Astrocyte (in vitro differentiated cells and primary cell): ENCODE results near the gene TSPAN4. TPM values are rescaled to one million over a fixed set of nuclear protein-coding genes. Genes with fewer than 3 reads are reported as not detected.

Experiments
- DNase-seq: peaks from one replicate; pipeline ENCODE4 v3.0.0-alpha.2; 2010; ENCODE audit warnings: low read depth
- FAIRE-seq: peaks from 2 replicates; lab custom pipeline; 2011; peaks lifted over from hg19 to GRCh38; lab: Jason Lieb, UNC
- H2AFZ ChIP-seq: 2 replicates; pipeline ENCODE4 v1.6.0; 2012; ENCODE audit warnings: low read depth, low read length, inconsistent platforms
- H3K27ac ChIP-seq: 2 replicates; pipeline ENCODE4 v1.5.1; 2011; ENCODE audit warnings: low read depth, low read length, inconsistent platforms
- H3K27me3 ChIP-seq: 2 replicates; pipeline ENCODE4 v1.6.0; 2011; ENCODE audit warnings: low read length, inconsistent platforms; ENCODE audit not compliant: insufficient read depth
- H3K36me3 ChIP-seq: 2 replicates; pipeline ENCODE4 v1.5.1; 2011; ENCODE audit warnings: low read length, inconsistent platforms; ENCODE audit not compliant: insufficient read depth
- H3K4me1 ChIP-seq: 2 replicates; pipeline ENCODE4 v1.5.1; 2011; ENCODE audit warnings: low read length, inconsistent platforms; ENCODE audit not compliant: insufficient read depth
- H3K4me2 ChIP-seq: 2 replicates; pipeline ENCODE4 v1.6.0; 2012; ENCODE audit warnings: low read length, inconsistent platforms
- H3K4me3 ChIP-seq: 2 replicates; pipeline ENCODE4 v1.5.1; 2011; ENCODE audit warnings: low read depth, mild to moderate bottlenecking, low read length, inconsistent platforms; ENCODE audit not compliant: insufficient read depth
- H3K79me2 ChIP-seq: 2 replicates; pipeline ENCODE4 v1.6.0; 2012; ENCODE audit warnings: mild to moderate bottlenecking, low read length, inconsistent platforms; ENCODE audit not compliant: insufficient read depth
- H3K9ac ChIP-seq: 2 replicates; pipeline ENCODE4 v1.6.0; 2012; ENCODE audit warnings: mild to moderate bottlenecking, low read length, inconsistent platforms
- H3K9me3 ChIP-seq: 2 replicates; pipeline ENCODE4 v1.5.1; 2012; ENCODE audit warnings: low read depth, mild to moderate bottlenecking, low read length, inconsistent platforms; ENCODE audit not compliant: insufficient read depth
- H4K20me1 ChIP-seq: 2 replicates; pipeline ENCODE4 v1.6.0; 2012; ENCODE audit warnings: low read length, inconsistent platforms; ENCODE audit not compliant: insufficient read depth
- H3K27ac Mint-ChIP-seq: one replicate; pipeline ENCODE4 v1.8.0; 2021; ENCODE audit warnings: mild to moderate bottlenecking, mixed read lengths; ENCODE audit not compliant: unreplicated experiment
- H3K27me3 Mint-ChIP-seq: one replicate; pipeline ENCODE4 v1.8.0; 2021; ENCODE audit warnings: low read depth, mixed read lengths; ENCODE audit not compliant: unreplicated experiment
- H3K36me3 Mint-ChIP-seq: one replicate; pipeline ENCODE4 v1.8.0; 2021; ENCODE audit warnings: low read depth, mixed read lengths; ENCODE audit not compliant: unreplicated experiment
- H3K4me1 Mint-ChIP-seq: one replicate; pipeline ENCODE4 v1.8.0; 2021; ENCODE audit warnings: low read depth, mixed read lengths; ENCODE audit not compliant: unreplicated experiment
- H3K4me3 Mint-ChIP-seq: one replicate; pipeline ENCODE4 v1.8.0; 2021; ENCODE audit warnings: mild to moderate bottlenecking, moderate library complexity, mixed read lengths; ENCODE audit not compliant: unreplicated experiment
- H3K9me3 Mint-ChIP-seq: one replicate; pipeline ENCODE4 v1.8.0; 2021; ENCODE audit warnings: mild to moderate bottlenecking, mixed read lengths; ENCODE audit not compliant: unreplicated experiment
- EZH2 ChIP-seq: IDR thresholded peaks from 2 replicates; pipeline ENCODE4 v1.6.1; 2012; ENCODE audit warnings: mild to moderate bottlenecking, low read length, inconsistent platforms; ENCODE audit not compliant: insufficient read depth
- total RNA-seq: library from RNA; stranded (reverse); gene quantifications from 2 replicates; pipeline ENCODE4 v1.2.1, GENCODE V29; 2021
- TF ChIP-seq, protein P1 (sequence below): IDR thresholded peaks from 2 replicates; pipeline ENCODE4 v1.5.1; 2011; ENCODE audit warnings: low read depth, mild to moderate bottlenecking, inconsistent platforms, low read length, moderate library complexity; ENCODE audit not compliant: insufficient read depth

TSPAN4 gene
- total RNA-seq, 1 donor from 2014 or later = 69.5 TPM

DNA sequence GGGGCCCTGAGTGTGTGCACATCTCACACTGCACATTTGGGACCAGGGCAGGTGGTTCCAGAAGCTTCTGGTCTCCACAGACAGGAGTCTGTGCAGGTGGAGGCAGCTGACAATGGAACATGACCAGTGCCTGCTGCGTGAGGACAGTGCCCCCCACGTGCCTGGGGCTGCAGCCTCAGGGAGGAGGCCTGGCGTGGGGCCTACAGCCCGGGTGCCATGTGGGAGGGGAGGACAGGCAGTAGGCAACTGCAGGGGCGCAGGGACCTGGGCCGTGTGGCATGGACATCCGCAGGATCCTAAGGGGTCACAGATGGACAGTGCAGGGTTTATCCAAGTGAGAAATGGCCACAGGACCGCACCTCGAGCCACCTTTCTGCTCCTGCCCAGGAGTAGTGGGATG, 28.8 kb downstream of the TSPAN4 start:
- no peak for FAIRE-seq
- TF ChIP-seq, protein P1, sequence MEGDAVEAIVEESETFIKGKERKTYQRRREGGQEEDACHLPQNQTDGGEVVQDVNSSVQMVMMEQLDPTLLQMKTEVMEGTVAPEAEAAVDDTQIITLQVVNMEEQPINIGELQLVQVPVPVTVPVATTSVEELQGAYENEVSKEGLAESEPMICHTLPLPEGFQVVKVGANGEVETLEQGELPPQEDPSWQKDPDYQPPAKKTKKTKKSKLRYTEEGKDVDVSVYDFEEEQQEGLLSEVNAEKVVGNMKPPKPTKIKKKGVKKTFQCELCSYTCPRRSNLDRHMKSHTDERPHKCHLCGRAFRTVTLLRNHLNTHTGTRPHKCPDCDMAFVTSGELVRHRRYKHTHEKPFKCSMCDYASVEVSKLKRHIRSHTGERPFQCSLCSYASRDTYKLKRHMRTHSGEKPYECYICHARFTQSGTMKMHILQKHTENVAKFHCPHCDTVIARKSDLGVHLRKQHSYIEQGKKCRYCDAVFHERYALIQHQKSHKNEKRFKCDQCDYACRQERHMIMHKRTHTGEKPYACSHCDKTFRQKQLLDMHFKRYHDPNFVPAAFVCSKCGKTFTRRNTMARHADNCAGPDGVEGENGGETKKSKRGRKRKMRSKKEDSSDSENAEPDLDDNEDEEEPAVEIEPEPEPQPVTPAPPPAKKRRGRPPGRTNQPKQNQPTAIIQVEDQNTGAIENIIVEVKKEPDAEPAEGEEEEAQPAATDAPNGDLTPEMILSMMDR = no peak
- Mint-ChIP-seq H3K36me3 (peaks cover 10% of the 10 kb centered on the region), H3K27me3 (peaks cover 3% of the 10 kb centered on the region), H3K4me3 (no peak overlapping the region), H3K27ac (no peak overlapping the region), H3K4me1 (no peaks in the 10 kb centered on the region), H3K9me3 (no peaks in the 10 kb centered on the region)
- H3K4me1 ChIP-seq = peaks cover 4% of the 10 kb centered on the region
- no peak overlapping the region for H3K4me3 ChIP-seq
- H3K27ac ChIP-seq = no peak overlapping the region
- no peaks in the 10 kb centered on the region for H3K36me3 ChIP-seq
- H3K9ac ChIP-seq = no peak overlapping the region
- H2AFZ ChIP-seq = no peak overlapping the region
- no peaks in the 10 kb centered on the region for H3K9me3 ChIP-seq
- H4K20me1 ChIP-seq = peaks cover 13% of the 10 kb centered on the region
- H3K4me2 ChIP-seq = no peak overlapping the region
- H3K27me3 ChIP-seq = no peaks in the 10 kb centered on the region
- H3K79me2 ChIP-seq = no peaks in the 10 kb centered on the region
- no peak for DNase-seq

DNA sequence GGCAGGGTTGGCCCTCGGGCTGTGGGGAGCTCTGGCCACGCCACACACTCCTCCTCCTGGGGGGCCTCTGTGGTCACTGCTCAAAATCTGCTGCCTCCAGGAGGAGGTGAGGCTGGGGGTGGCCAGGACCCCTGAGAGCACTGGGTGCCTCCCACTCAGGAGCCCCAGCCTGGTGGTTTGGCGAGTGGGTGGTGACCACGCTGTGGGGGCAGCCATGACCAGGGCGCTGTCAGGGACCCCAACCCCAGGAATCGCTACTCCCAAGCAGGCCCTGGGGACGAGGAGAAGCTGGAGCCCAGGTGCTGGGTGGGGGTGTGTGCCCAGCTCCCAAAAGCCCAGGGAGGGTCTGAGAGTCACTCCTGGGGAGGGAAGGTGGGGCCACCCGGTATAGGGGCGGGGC, 30.1 kb downstream of the TSPAN4 start:
- no peak overlapping the region for H3K4me3 Mint-ChIP-seq
- H3K27ac Mint-ChIP-seq = no peak overlapping the region
- no peaks in the 10 kb centered on the region for H3K27me3 ChIP-seq
- peaks cover 10% of the 10 kb centered on the region for H3K36me3 Mint-ChIP-seq
- no peak overlapping the region for H3K9ac ChIP-seq
- H3K4me1 Mint-ChIP-seq = no peaks in the 10 kb centered on the region
- H3K27me3 Mint-ChIP-seq = peaks cover 3% of the 10 kb centered on the region
- no peak overlapping the region for H2AFZ ChIP-seq
- H3K27ac ChIP-seq = no peak overlapping the region
- H3K79me2 ChIP-seq = no peaks in the 10 kb centered on the region
- H3K4me2 ChIP-seq = no peak overlapping the region
- no peaks in the 10 kb centered on the region for H3K9me3 Mint-ChIP-seq
- no peak overlapping the region for H3K4me3 ChIP-seq
- H4K20me1 ChIP-seq = peaks cover 22% of the 10 kb centered on the region
- H3K4me1 ChIP-seq = peaks cover 4% of the 10 kb centered on the region
- no peaks in the 10 kb centered on the region for H3K9me3 ChIP-seq
- DNase-seq (no peak), FAIRE-seq (no peak)
- H3K36me3 ChIP-seq = no peaks in the 10 kb centered on the region
- TF ChIP-seq, protein P1 = no peak
- TF ChIP-seq EZH2 = no peak

DNA sequence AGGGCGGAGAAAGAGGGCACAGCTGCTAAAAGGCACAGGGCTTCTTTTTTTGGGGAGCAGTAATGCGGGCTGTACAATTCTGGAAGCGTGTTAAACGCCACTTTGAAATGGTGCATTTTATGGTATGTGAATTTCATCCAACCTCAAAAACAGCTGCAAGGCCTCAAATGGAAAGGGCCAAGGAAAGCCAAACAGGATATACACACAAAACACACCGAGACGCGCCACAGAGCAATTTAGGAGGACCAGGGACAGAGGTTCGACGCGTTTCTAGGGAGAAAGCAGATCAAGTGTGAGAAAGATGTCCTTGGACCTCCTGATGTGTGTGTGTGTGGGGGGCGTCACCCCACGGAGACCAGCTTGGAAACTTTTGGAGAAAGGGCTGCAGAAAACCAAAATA, 31.1 kb downstream of the TSPAN4 start:
- no peak overlapping the region for H3K27ac Mint-ChIP-seq
- no peak overlapping the region for H3K4me3 Mint-ChIP-seq
- H3K4me1 Mint-ChIP-seq = no peaks in the 10 kb centered on the region
- H3K27me3 Mint-ChIP-seq = peaks cover 3% of the 10 kb centered on the region
- no peak for TF ChIP-seq EZH2
- TF ChIP-seq, protein P1 = no peak
- no peak overlapping the region for H3K9ac ChIP-seq
- H4K20me1 ChIP-seq = peaks cover 17% of the 10 kb centered on the region
- H3K36me3 ChIP-seq = no peaks in the 10 kb centered on the region
- no peaks in the 10 kb centered on the region for H3K9me3 ChIP-seq
- peaks cover 4% of the 10 kb centered on the region for H3K4me1 ChIP-seq
- H3K4me2 ChIP-seq = no peak overlapping the region
- FAIRE-seq (no peak), DNase-seq (no peak)
- no peaks in the 10 kb centered on the region for H3K9me3 Mint-ChIP-seq
- H3K4me3 ChIP-seq = no peak overlapping the region
- no peaks in the 10 kb centered on the region for H3K79me2 ChIP-seq
- H2AFZ ChIP-seq = no peak overlapping the region
- H3K36me3 Mint-ChIP-seq = peaks cover 8% of the 10 kb centered on the region
- no peak overlapping the region for H3K27ac ChIP-seq
- no peaks in the 10 kb centered on the region for H3K27me3 ChIP-seq
